Measurements from ENCODE around the gene GRM2.

GRCh38 chr3:51676102-51676640 is 30.7 kb upstream of the GRM2 start:
- no peak for TF ChIP-seq CTCF (IDR thresholded peaks at IDR 0.05)
- TF ChIP-seq POLR2AphosphoS5 (IDR thresholded peaks at IDR 0.05), result no peak
- TF ChIP-seq EP300 (IDR thresholded peaks at IDR 0.05; ENCODE audit: low read depth), result no peak

Data from transverse colon (tissue), 4 donors.